ENCODE data around the gene INTS7.

- TF ChIP-seq, protein P1, sequence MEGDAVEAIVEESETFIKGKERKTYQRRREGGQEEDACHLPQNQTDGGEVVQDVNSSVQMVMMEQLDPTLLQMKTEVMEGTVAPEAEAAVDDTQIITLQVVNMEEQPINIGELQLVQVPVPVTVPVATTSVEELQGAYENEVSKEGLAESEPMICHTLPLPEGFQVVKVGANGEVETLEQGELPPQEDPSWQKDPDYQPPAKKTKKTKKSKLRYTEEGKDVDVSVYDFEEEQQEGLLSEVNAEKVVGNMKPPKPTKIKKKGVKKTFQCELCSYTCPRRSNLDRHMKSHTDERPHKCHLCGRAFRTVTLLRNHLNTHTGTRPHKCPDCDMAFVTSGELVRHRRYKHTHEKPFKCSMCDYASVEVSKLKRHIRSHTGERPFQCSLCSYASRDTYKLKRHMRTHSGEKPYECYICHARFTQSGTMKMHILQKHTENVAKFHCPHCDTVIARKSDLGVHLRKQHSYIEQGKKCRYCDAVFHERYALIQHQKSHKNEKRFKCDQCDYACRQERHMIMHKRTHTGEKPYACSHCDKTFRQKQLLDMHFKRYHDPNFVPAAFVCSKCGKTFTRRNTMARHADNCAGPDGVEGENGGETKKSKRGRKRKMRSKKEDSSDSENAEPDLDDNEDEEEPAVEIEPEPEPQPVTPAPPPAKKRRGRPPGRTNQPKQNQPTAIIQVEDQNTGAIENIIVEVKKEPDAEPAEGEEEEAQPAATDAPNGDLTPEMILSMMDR (conservative IDR thresholded peaks at IDR 0.05 in 1 of 2, IDR thresholded peaks at IDR 0.05 in 1 of 2; ENCODE audit: extremely low read depth in 1 of 2, insufficient read depth in 1 of 2, low read depth in 1 of 2, low read length in 2 of 2) = no peak
- no peak for TF ChIP-seq EZH2 (IDR thresholded peaks at IDR 0.05; ENCODE audit: borderline replicate concordance, low read length)
These were observed 103.0 kb downstream of the INTS7 start for GRCh38 chr1:211932231-211932932.
